Measurements from ENCODE around the gene IGFL1. TPM values are rescaled to one million over a fixed set of nuclear protein-coding genes. Genes with fewer than 3 reads are reported as not detected.
"Not testable (repeated sequence)": the region's sequence is repeated elsewhere in the genome, so short reads cannot be mapped to it uniquely, and the experiment has no call there.

Gene IGFL1
- total RNA-seq, 1 experiment from 2014 or later: not detected

- CTCF ChIA-PET: no interaction called here
- BruUV-seq (replicated peaks): no TSS peak
- intact Hi-C loops (cut with micrococcal nuclease; ENCODE audit: unreplicated experiment): no loop called here
- TF ChIP-seq, protein P1, sequence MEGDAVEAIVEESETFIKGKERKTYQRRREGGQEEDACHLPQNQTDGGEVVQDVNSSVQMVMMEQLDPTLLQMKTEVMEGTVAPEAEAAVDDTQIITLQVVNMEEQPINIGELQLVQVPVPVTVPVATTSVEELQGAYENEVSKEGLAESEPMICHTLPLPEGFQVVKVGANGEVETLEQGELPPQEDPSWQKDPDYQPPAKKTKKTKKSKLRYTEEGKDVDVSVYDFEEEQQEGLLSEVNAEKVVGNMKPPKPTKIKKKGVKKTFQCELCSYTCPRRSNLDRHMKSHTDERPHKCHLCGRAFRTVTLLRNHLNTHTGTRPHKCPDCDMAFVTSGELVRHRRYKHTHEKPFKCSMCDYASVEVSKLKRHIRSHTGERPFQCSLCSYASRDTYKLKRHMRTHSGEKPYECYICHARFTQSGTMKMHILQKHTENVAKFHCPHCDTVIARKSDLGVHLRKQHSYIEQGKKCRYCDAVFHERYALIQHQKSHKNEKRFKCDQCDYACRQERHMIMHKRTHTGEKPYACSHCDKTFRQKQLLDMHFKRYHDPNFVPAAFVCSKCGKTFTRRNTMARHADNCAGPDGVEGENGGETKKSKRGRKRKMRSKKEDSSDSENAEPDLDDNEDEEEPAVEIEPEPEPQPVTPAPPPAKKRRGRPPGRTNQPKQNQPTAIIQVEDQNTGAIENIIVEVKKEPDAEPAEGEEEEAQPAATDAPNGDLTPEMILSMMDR (IDR thresholded peaks at IDR 0.05; ENCODE audit: unreplicated experiment): no peak
- Mint-ChIP-seq H3K4me1 (ENCODE audit: low read depth, unreplicated experiment) (no peaks in the 10 kb centered on the region), H3K27me3 (ENCODE audit: unreplicated experiment) (peaks cover 91% of the 10 kb centered on the region), H3K4me3 (ENCODE audit: low read depth, unreplicated experiment) (no peak overlapping the region), H3K27ac (ENCODE audit: unreplicated experiment) (no peak overlapping the region), H3K9me3 (ENCODE audit: low read depth, unreplicated experiment) (no peaks in the 10 kb centered on the region), H3K36me3 (ENCODE audit: insufficient read depth, unreplicated experiment) (peaks cover 10% of the 10 kb centered on the region)
- DNase-seq: no peak
These were observed 34.4 kb upstream of the IGFL1 start for GRCh38 chr19:46195104-46195503.

DNA sequence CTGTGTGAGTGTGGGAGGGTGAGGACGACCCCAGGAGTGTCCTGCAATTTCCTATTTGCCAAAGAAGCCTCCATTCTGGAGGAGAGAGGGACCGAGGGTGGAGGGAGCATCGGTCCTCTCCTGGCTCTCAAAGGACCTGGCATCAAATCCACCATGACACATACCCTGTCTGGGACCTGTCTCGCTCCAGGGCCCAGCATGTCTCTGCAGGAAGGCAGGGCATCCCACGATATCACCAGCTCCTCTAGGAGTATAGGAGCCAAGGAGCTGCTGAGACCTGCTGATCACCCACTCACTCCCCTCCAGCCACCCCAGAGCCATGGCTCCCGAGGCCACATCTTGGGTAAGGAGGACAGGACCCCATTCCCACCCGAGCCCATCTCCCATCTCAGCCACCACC is 33.6 kb upstream of the IGFL1 start:
- intact Hi-C loops (cut with micrococcal nuclease; ENCODE audit: unreplicated experiment); H3K27ac Mint-ChIP-seq (ENCODE audit: unreplicated experiment); H3K4me1 Mint-ChIP-seq (ENCODE audit: low read depth, unreplicated experiment): not testable (repeated sequence)

GRCh38 chr19:46196410-46197124 is 33.0 kb upstream of the IGFL1 start:
- H3K4me1 Mint-ChIP-seq (ENCODE audit: low read depth, unreplicated experiment): no peaks in the 10 kb centered on the region
- peaks cover 10% of the 10 kb centered on the region for H3K36me3 Mint-ChIP-seq (ENCODE audit: insufficient read depth, unreplicated experiment)
- DNase-seq: no peak
- H3K4me3 Mint-ChIP-seq (ENCODE audit: low read depth, unreplicated experiment): no peak overlapping the region
- TF ChIP-seq, protein P1 (IDR thresholded peaks at IDR 0.05; ENCODE audit: unreplicated experiment): no peak
- CTCF ChIA-PET: interaction anchor here (1.1 kb wide), 1 partner anchor 114 kb away, joined by 3 read pairs; no protein-coding TSS in a partner anchor
- H3K27me3 Mint-ChIP-seq (ENCODE audit: unreplicated experiment): peaks cover 90% of the 10 kb centered on the region
- intact Hi-C loops (cut with micrococcal nuclease; ENCODE audit: unreplicated experiment): no loop called here
- BruUV-seq (replicated peaks): no TSS peak
- H3K9me3 Mint-ChIP-seq (ENCODE audit: low read depth, unreplicated experiment): no peaks in the 10 kb centered on the region
- no peak overlapping the region for H3K27ac Mint-ChIP-seq (ENCODE audit: unreplicated experiment)

More for the DNA sequence above, 33.6 kb upstream of the IGFL1 start:
- not testable (repeated sequence) for H3K36me3 Mint-ChIP-seq (ENCODE audit: insufficient read depth, unreplicated experiment); H3K9me3 Mint-ChIP-seq (ENCODE audit: low read depth, unreplicated experiment); BruUV-seq (replicated peaks); H3K4me3 Mint-ChIP-seq (ENCODE audit: low read depth, unreplicated experiment); DNase-seq
- CTCF ChIA-PET: interaction anchor here (1.1 kb wide), 1 partner anchor 113 kb away, joined by 3 read pairs; no protein-coding TSS in a partner anchor
- H3K27me3 Mint-ChIP-seq (ENCODE audit: unreplicated experiment): peaks cover 90% of the 10 kb centered on the region

DNA sequence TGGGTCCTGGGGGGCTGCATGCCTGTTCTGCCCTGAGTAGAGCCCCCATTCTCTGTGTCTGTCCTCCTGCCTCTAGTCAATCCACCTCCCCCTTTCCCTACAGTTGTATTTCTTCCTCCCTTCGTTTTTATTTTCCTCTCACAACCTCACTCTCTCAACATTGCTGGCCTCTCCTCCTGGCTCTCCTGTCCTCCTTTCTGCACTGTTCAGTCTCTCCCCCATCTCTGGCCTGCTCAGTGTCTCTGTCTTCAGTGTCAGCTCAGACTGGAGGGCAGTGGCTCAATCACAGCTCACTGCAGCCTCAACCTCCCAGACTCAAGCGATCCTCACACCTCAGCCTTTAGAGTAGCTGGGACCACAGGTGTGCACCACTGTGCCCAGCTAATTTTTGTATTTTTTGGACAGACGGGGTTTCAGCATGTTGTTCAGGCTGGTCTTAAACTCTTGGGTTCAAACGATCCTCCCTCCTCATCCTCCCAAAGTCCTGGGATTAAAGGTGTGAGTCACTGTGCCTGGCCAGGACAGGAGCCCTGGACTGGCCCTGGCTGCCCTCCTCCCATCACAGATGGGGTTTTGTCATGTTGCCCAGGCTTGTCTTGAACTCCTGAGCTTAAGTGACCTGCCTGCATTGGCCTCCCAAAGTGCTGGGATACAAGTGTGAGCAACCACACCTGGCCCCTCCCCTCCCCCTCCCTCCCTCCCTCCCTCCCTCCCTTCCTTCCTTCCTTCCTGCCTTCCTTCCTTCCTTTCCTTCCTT is 32.0 kb upstream of the IGFL1 start:
- H3K9me3 Mint-ChIP-seq (ENCODE audit: low read depth, unreplicated experiment): no peaks in the 10 kb centered on the region
- CTCF ChIA-PET: interaction anchor here (0.7 to 1.1 kb wide), 2 partner anchors 66 to 115 kb away, joined by 3 read pairs; no protein-coding TSS in a partner anchor
- H3K27me3 Mint-ChIP-seq (ENCODE audit: unreplicated experiment): peaks cover 90% of the 10 kb centered on the region
- intact Hi-C loops (cut with micrococcal nuclease; ENCODE audit: unreplicated experiment): no loop called here
- TF ChIP-seq, protein P1 (IDR thresholded peaks at IDR 0.05; ENCODE audit: unreplicated experiment): no peak
- H3K27ac Mint-ChIP-seq (ENCODE audit: unreplicated experiment): no peak overlapping the region
- no TSS peak for BruUV-seq (replicated peaks)
- H3K4me3 Mint-ChIP-seq (ENCODE audit: low read depth, unreplicated experiment): no peak overlapping the region
- peaks cover 10% of the 10 kb centered on the region for H3K36me3 Mint-ChIP-seq (ENCODE audit: insufficient read depth, unreplicated experiment)
- peaks cover under 1% of the 10 kb centered on the region for H3K4me1 Mint-ChIP-seq (ENCODE audit: low read depth, unreplicated experiment)
- no peak for DNase-seq
